HG02885 (cell line): Measurements from ENCODE around the gene RBMY1B.
"Not testable (repeated sequence)": the region's sequence is repeated elsewhere in the genome, so short reads cannot be mapped to it uniquely, and the experiment has no call there.

Experiments
- ATAC-seq: cut with Tn5 transposase; IDR thresholded peaks from one replicate; pipeline ENCODE4 v1.9.1; 2021; ENCODE audit warnings: mild to moderate bottlenecking; ENCODE audit not compliant: unreplicated experiment, poor library complexity

RBMY1B gene

GRCh38 chrY:21511038-21511437 lies at the start of gene RBMY1B:
TSS of gene RBMY1B (plus strand) at chrY:21511338. CDS start at chrY:21513351, 2,013 bp downstream.
- not testable (repeated sequence) for ATAC-seq

GRCh38 chrY:21462915-21463314 lies 48.2 kb upstream of the RBMY1B start:
- not testable (repeated sequence) for ATAC-seq

GRCh38 chrY:21482967-21483366 lies 28.2 kb upstream of the RBMY1B start:
- ATAC-seq = no peak

GRCh38 chrY:21534579-21534978 lies 23.4 kb downstream of the RBMY1B start, which contains the start of gene RBMY1A1:
TSS of gene RBMY1A1 (plus strand) at chrY:21534879. CDS start at chrY:21536892, 2,013 bp downstream.
- ATAC-seq = not testable (repeated sequence)

- not testable (repeated sequence) for ATAC-seq
These were observed 48.3 kb downstream of the RBMY1B start for GRCh38 chrY:21559316-21559984.
